ENCODE data around the gene TGM1.

The TGM1 gene

DNA sequence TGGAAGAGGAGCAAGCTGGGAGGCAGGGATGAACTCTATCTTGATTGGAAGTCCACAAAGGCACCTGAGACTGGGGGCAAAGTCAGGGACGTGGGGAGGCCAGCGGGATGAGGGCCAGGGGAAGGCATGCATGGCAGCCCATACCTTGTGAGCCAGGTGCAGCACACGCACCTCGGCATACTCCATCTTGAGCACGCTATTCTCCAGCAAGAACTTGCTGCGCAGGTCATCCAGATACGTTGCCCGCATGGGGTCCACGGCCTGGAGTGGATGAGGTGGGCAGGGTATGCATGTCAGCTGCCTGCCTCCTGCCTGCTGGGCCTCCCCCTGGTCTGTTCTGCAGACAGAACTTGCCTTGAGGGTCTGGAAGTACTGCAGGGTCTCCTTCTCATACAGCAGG is 4.5 kb upstream of the TGM1 start:
- POLR2A ChIA-PET, result interaction anchor here (0.6 kb wide), 1 partner anchor 37 kb away, joined by 4 read pairs; no protein-coding TSS in a partner anchor
- no peak for TF ChIP-seq ZNF280D (tag by site-specific recombination; IDR thresholded peaks at IDR 0.05)
- no peak for TF ChIP-seq ZNF416 (tag by site-specific recombination; IDR thresholded peaks at IDR 0.05)
- TF ChIP-seq ZNF394 (tag by site-specific recombination; IDR thresholded peaks at IDR 0.05; ENCODE audit: borderline replicate concordance), result no peak
- no peak for TF ChIP-seq PATZ1 (tag by site-specific recombination; IDR thresholded peaks at IDR 0.05)
- TF ChIP-seq, protein P1, sequence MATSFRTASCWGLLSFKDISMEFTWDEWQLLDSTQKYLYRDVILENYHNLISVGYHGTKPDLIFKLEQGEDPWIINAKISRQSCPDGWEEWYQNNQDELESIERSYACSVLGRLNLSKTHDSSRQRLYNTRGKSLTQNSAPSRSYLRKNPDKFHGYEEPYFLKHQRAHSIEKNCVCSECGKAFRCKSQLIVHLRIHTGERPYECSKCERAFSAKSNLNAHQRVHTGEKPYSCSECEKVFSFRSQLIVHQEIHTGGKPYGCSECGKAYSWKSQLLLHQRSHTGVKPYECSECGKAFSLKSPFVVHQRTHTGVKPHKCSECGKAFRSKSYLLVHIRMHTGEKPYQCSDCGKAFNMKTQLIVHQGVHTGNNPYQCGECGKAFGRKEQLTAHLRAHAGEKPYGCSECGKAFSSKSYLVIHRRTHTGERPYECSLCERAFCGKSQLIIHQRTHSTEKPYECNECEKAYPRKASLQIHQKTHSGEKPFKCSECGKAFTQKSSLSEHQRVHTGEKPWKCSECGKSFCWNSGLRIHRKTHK (tag by site-specific recombination; IDR thresholded peaks at IDR 0.05), result no peak
- TF ChIP-seq BCL11B (tag by site-specific recombination; IDR thresholded peaks at IDR 0.05; ENCODE audit: low read depth), result no peak
- no peak for TF ChIP-seq ZNF184 (tag by site-specific recombination; IDR thresholded peaks at IDR 0.05)
- TF ChIP-seq ZXDB (tag by site-specific recombination; IDR thresholded peaks at IDR 0.05), result no peak
- no peak for TF ChIP-seq ZNF544 (tag by site-specific recombination; IDR thresholded peaks at IDR 0.05)
- no peak for TF ChIP-seq ZFP69B (tag by site-specific recombination; IDR thresholded peaks at IDR 0.05)
- no peak for TF ChIP-seq ZNF2 (tag by site-specific recombination; IDR thresholded peaks at IDR 0.05)
- no peak for TF ChIP-seq BCL11A (tag by site-specific recombination; IDR thresholded peaks at IDR 0.05; ENCODE audit: low read depth)
- TF ChIP-seq TCF7L2 (IDR thresholded peaks at IDR 0.05; ENCODE audit: borderline replicate concordance, low read depth, low read length), result no peak
- no peak for TF ChIP-seq ZNF324 (tag by site-specific recombination; IDR thresholded peaks at IDR 0.05)
- no peak for TF ChIP-seq ZNF292 (tag by site-specific recombination; IDR thresholded peaks at IDR 0.05; ENCODE audit: borderline replicate concordance, low read depth)
- no peak for TF ChIP-seq SP3 (tag by site-specific recombination; IDR thresholded peaks at IDR 0.05)
- TF ChIP-seq ZBTB1 (tag by site-specific recombination; IDR thresholded peaks at IDR 0.05), result no peak
- TF ChIP-seq, protein P2, sequence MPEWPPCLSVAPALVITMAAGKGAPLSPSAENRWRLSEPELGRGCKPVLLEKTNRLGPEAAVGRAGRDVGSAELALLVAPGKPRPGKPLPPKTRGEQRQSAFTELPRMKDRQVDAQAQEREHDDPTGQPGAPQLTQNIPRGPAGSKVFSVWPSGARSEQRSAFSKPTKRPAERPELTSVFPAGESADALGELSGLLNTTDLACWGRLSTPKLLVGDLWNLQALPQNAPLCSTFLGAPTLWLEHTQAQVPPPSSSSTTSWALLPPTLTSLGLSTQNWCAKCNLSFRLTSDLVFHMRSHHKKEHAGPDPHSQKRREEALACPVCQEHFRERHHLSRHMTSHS (tag by site-specific recombination; IDR thresholded peaks at IDR 0.05), result no peak
- Histone ChIP-seq H3K9me3 (ENCODE audit: control insufficient read depth, insufficient read depth, low read depth, low read length) (no peaks in the 10 kb centered on the region), H3K4me1 (ENCODE audit: control insufficient read depth, insufficient read depth, low read length) (peaks cover 3% of the 10 kb centered on the region; the same call in 1 of the 2 replicates), H3K4me3 (ENCODE audit: low read depth, low read length) (no peak overlapping the region), H3K27ac (ENCODE audit: extremely low read depth, low read depth, low read length) (no peak overlapping the region), H3K36me3 (ENCODE audit: control insufficient read depth in 2 of 2, insufficient read depth in 1 of 2, low read length in 2 of 2) (peaks cover 0 to 39% of the 10 kb centered on the region in 2 experiments; a peak in 1 of 3 replicates)
- CTCF ChIA-PET, result no interaction called here

Measured in HEK293 (cell line).